SK-N-SH treated with all-trans-retinoic acid at 6 μM for 48 hours (cell line): ENCODE data around the gene HTR6.

Experiments
- CSDC2 ChIP-seq: fragments of 250-450 bp; sonication (Bioruptor Pico); IDR thresholded peaks from 2 replicates; pipeline ENCODE4 v1.5.0; 2020; ENCODE audit warnings: mild to moderate bottlenecking, moderate library complexity
- PPARA ChIP-seq: fragments of 250-450 bp; sonication (Bioruptor Pico); IDR thresholded peaks from 2 replicates; pipeline ENCODE4 v1.5.0; 2020; ENCODE audit warnings: mild to moderate bottlenecking, borderline replicate concordance
- SNAI2 ChIP-seq: fragments of 250-450 bp; sonication (Bioruptor Pico); IDR thresholded peaks from 2 replicates; pipeline ENCODE4 v1.5.0; 2020; ENCODE audit warnings: mild to moderate bottlenecking, moderate library complexity
- ZFP30 ChIP-seq: fragments of 450-650 bp; formaldehyde crosslinking; IDR thresholded peaks from 2 replicates; pipeline ENCODE4 v1.5.0; 2022; ENCODE audit warnings: mild to moderate bottlenecking, moderate library complexity
- ZNF565 ChIP-seq: fragments of 450-650 bp; formaldehyde crosslinking; conservative IDR thresholded peaks from 2 replicates; pipeline ENCODE4 v1.5.0; 2020; ENCODE audit warnings: low read depth, mild to moderate bottlenecking, moderate library complexity
- ZNF70 ChIP-seq: fragments of 450-650 bp; formaldehyde crosslinking; IDR thresholded peaks from 2 replicates; pipeline ENCODE4 v1.5.0; 2020; ENCODE audit warnings: mild to moderate bottlenecking, moderate library complexity

DNA sequence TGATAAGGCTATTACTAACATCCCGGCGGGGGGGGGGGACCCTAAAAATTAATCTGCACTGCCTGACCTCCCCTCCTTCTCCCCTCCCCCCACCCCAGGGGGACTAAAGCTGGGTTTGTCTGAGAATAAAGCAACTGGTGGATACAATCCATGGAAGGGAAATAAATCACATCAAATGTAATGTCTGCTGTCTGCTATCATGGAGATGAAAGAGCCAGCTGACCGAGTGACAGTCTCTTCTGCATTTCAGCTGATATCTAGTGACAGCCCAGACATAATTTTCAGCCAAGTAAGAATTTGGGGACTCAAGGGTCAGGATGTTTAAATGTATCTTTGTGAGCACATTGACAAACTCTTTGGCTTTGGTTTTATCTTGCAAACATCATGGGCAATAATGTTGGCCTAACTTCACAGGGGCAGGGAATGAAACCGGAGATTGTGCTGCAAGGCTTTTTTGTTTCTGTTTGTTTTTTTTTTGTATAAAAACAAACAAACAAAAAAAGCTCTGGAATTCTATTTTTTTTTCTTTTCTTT lies 44.7 kb downstream of the HTR6 start:
- TF ChIP-seq ZFP30 (CRISPR knock-in tag) (no peak), ZNF70 (CRISPR knock-in tag) (no peak), PPARA (CRISPR knock-in tag) (no peak), ZNF565 (CRISPR knock-in tag) (no peak), SNAI2 (CRISPR knock-in tag) (no peak), CSDC2 (CRISPR knock-in tag) (no peak)
